ENCODE data around the gene URM1.
A peak's percentile ranks its signal among the peaks of the same experiment; 100 is the strongest.

Gene URM1

GRCh38 chr9:128396970-128397613 is 25.9 kb downstream of the URM1 start:
- H3K27ac ChIP-seq (ENCODE audit: low read depth, low read length, severe bottlenecking), result no peak overlapping the region
- WGBS, 2 experiments (ENCODE audit: insufficient coverage in 2 of 2), result 10% methylated on average over 15 to 17 of the region's 19 CpGs

GRCh38 chr9:128397831-128398230 is 26.7 kb downstream of the URM1 start:
- H3K9me3 ChIP-seq (ENCODE audit: control insufficient read depth, low read length), result no peaks in the 10 kb centered on the region
- no peaks in the 10 kb centered on the region for H3K36me3 ChIP-seq (ENCODE audit: control insufficient read depth, insufficient read depth, low read length)
- no peak overlapping the region for H3K4me3 ChIP-seq (ENCODE audit: extremely low read depth, insufficient read depth, low read length, poor library complexity, severe bottlenecking)
- H3K4me1 ChIP-seq (ENCODE audit: control insufficient read depth, insufficient read depth, low read length, poor library complexity, severe bottlenecking), result peaks cover 2% of the 10 kb centered on the region
- no peak overlapping the region for H3K27ac ChIP-seq (ENCODE audit: low read depth, low read length, severe bottlenecking)
- 57 to 61% methylated on average over 5 to 7 of the region's 7 CpGs for WGBS, 2 experiments (ENCODE audit: insufficient coverage in 2 of 2)

More at GRCh38 chr9:128396970-128397613, 25.9 kb downstream of the URM1 start:
- no peaks in the 10 kb centered on the region for H3K36me3 ChIP-seq (ENCODE audit: control insufficient read depth, insufficient read depth, low read length)
- H3K4me1 ChIP-seq (ENCODE audit: control insufficient read depth, insufficient read depth, low read length, poor library complexity, severe bottlenecking), result peaks cover 10% of the 10 kb centered on the region
- no peak overlapping the region for H3K4me3 ChIP-seq (ENCODE audit: extremely low read depth, insufficient read depth, low read length, poor library complexity, severe bottlenecking)
- no peaks in the 10 kb centered on the region for H3K9me3 ChIP-seq (ENCODE audit: control insufficient read depth, low read length)

GRCh38 chr9:128399861-128400260 is 28.7 kb downstream of the URM1 start:
- Histone ChIP-seq H3K36me3 (ENCODE audit: control insufficient read depth, insufficient read depth, low read length) (no peaks in the 10 kb centered on the region), H3K9me3 (ENCODE audit: control insufficient read depth, low read length) (no peaks in the 10 kb centered on the region), H3K4me3 (ENCODE audit: extremely low read depth, insufficient read depth, low read length, poor library complexity, severe bottlenecking) (no peak overlapping the region), H3K27ac (ENCODE audit: low read depth, low read length, severe bottlenecking) (no peak overlapping the region), H3K4me1 (ENCODE audit: control insufficient read depth, insufficient read depth, low read length, poor library complexity, severe bottlenecking) (no peaks in the 10 kb centered on the region)
- 73 to 91% methylated on average over 2 to 3 of the region's 3 CpGs for WGBS, 2 experiments (ENCODE audit: insufficient coverage in 2 of 2)

- WGBS, 2 experiments (ENCODE audit: insufficient coverage in 2 of 2), result 83% methylated on average over 1 of the region's 5 CpGs; no CpG with 5 or more reads in 1 of the 2 experiments
- Histone ChIP-seq H3K4me1 (ENCODE audit: control insufficient read depth, insufficient read depth, low read length, poor library complexity, severe bottlenecking) (peaks cover 13% of the 10 kb centered on the region), H3K9me3 (ENCODE audit: control insufficient read depth, low read length) (no peaks in the 10 kb centered on the region), H3K36me3 (ENCODE audit: control insufficient read depth, insufficient read depth, low read length) (no peaks in the 10 kb centered on the region), H3K27ac (ENCODE audit: low read depth, low read length, severe bottlenecking) (no peak overlapping the region), H3K4me3 (ENCODE audit: extremely low read depth, insufficient read depth, low read length, poor library complexity, severe bottlenecking) (no peak overlapping the region)
These were observed 33.4 kb downstream of the URM1 start for GRCh38 chr9:128404560-128404959.

GRCh38 chr9:128405077-128405779 is 34.1 kb downstream of the URM1 start:
- 63 to 70% methylated on average over 11 of the region's 20 CpGs for WGBS, 2 experiments (ENCODE audit: insufficient coverage in 2 of 2)
- Histone ChIP-seq H3K9me3 (ENCODE audit: control insufficient read depth, low read length) (no peaks in the 10 kb centered on the region), H3K4me1 (ENCODE audit: control insufficient read depth, insufficient read depth, low read length, poor library complexity, severe bottlenecking) (peaks cover 13% of the 10 kb centered on the region), H3K36me3 (ENCODE audit: control insufficient read depth, insufficient read depth, low read length) (no peaks in the 10 kb centered on the region), H3K27ac (ENCODE audit: low read depth, low read length, severe bottlenecking) (no peak overlapping the region), H3K4me3 (ENCODE audit: extremely low read depth, insufficient read depth, low read length, poor library complexity, severe bottlenecking) (no peak overlapping the region)

GRCh38 chr9:128405780-128406171 is 34.6 kb downstream of the URM1 start:
- no peaks in the 10 kb centered on the region for H3K36me3 ChIP-seq (ENCODE audit: control insufficient read depth, insufficient read depth, low read length)
- no peak overlapping the region for H3K27ac ChIP-seq (ENCODE audit: low read depth, low read length, severe bottlenecking)
- no peak overlapping the region for H3K4me3 ChIP-seq (ENCODE audit: extremely low read depth, insufficient read depth, low read length, poor library complexity, severe bottlenecking)
- H3K4me1 ChIP-seq (ENCODE audit: control insufficient read depth, insufficient read depth, low read length, poor library complexity, severe bottlenecking), result peaks cover 13% of the 10 kb centered on the region
- no peaks in the 10 kb centered on the region for H3K9me3 ChIP-seq (ENCODE audit: control insufficient read depth, low read length)
- WGBS, 2 experiments (ENCODE audit: insufficient coverage in 2 of 2), result 83 to 86% methylated on average over 5 to 6 of the region's 7 CpGs

- no peak overlapping the region for H3K4me3 ChIP-seq (ENCODE audit: extremely low read depth, insufficient read depth, low read length, poor library complexity, severe bottlenecking)
- no peak overlapping the region for H3K27ac ChIP-seq (ENCODE audit: low read depth, low read length, severe bottlenecking)
- no peaks in the 10 kb centered on the region for H3K9me3 ChIP-seq (ENCODE audit: control insufficient read depth, low read length)
- WGBS, 2 experiments (ENCODE audit: insufficient coverage in 2 of 2), result 72% methylated on average over 9 of the region's 9 CpGs
- H3K4me1 ChIP-seq (ENCODE audit: control insufficient read depth, insufficient read depth, low read length, poor library complexity, severe bottlenecking), result peaks cover 13% of the 10 kb centered on the region
- H3K36me3 ChIP-seq (ENCODE audit: control insufficient read depth, insufficient read depth, low read length), result no peaks in the 10 kb centered on the region
These were observed 35.7 kb downstream of the URM1 start for GRCh38 chr9:128406848-128407391.

- Histone ChIP-seq H3K4me3 (ENCODE audit: extremely low read depth, insufficient read depth, low read length, poor library complexity, severe bottlenecking) (no peak overlapping the region), H3K27ac (ENCODE audit: low read depth, low read length, severe bottlenecking) (peak overlapping the region; percentile 60), H3K4me1 (ENCODE audit: control insufficient read depth, insufficient read depth, low read length, poor library complexity, severe bottlenecking) (peaks cover 13% of the 10 kb centered on the region), H3K36me3 (ENCODE audit: control insufficient read depth, insufficient read depth, low read length) (no peaks in the 10 kb centered on the region), H3K9me3 (ENCODE audit: control insufficient read depth, low read length) (no peaks in the 10 kb centered on the region)
- WGBS, 2 experiments (ENCODE audit: insufficient coverage in 2 of 2), result 11 to 17% methylated on average over 10 to 14 of the region's 26 CpGs
These were observed 37.8 kb downstream of the URM1 start for GRCh38 chr9:128408963-128409431.

GRCh38 chr9:128409450-128409849 is 38.3 kb downstream of the URM1 start:
- WGBS, 2 experiments (ENCODE audit: insufficient coverage in 2 of 2), result 51 to 65% methylated on average over 5 to 7 of the region's 8 CpGs
- Histone ChIP-seq H3K4me3 (ENCODE audit: extremely low read depth, insufficient read depth, low read length, poor library complexity, severe bottlenecking) (no peak overlapping the region), H3K27ac (ENCODE audit: low read depth, low read length, severe bottlenecking) (no peak overlapping the region), H3K36me3 (ENCODE audit: control insufficient read depth, insufficient read depth, low read length) (no peaks in the 10 kb centered on the region), H3K9me3 (ENCODE audit: control insufficient read depth, low read length) (no peaks in the 10 kb centered on the region), H3K4me1 (ENCODE audit: control insufficient read depth, insufficient read depth, low read length, poor library complexity, severe bottlenecking) (peaks cover 13% of the 10 kb centered on the region)

GRCh38 chr9:128409978-128410377 is 38.8 kb downstream of the URM1 start:
- Histone ChIP-seq H3K4me1 (ENCODE audit: control insufficient read depth, insufficient read depth, low read length, poor library complexity, severe bottlenecking) (peaks cover 13% of the 10 kb centered on the region), H3K4me3 (ENCODE audit: extremely low read depth, insufficient read depth, low read length, poor library complexity, severe bottlenecking) (no peak overlapping the region), H3K36me3 (ENCODE audit: control insufficient read depth, insufficient read depth, low read length) (no peaks in the 10 kb centered on the region), H3K27ac (ENCODE audit: low read depth, low read length, severe bottlenecking) (no peak overlapping the region), H3K9me3 (ENCODE audit: control insufficient read depth, low read length) (no peaks in the 10 kb centered on the region)
- WGBS, 2 experiments (ENCODE audit: insufficient coverage in 2 of 2), result 32 to 45% methylated on average over 4 to 5 of the region's 6 CpGs

Data from mesodermal cell (in vitro differentiated cells).